Transverse colon (tissue), 3 donors: Measurements from ENCODE around the gene MEIOB.

Experiments
- POLR2A ChIP-seq: fragments of 450-650 bp; IDR thresholded peaks from one replicate; pipeline ENCODE4 v1.6.1; 2016; ENCODE audit warnings: antibody characterized with exemption, mild to moderate bottlenecking, moderate library complexity
- POLR2AphosphoS5 ChIP-seq, 3 donors: sonication (generic); formaldehyde crosslinking; IDR thresholded peaks; one replicate each; pipeline ENCODE4 v1.6.1; 2016; ENCODE audit warnings: antibody characterized with exemption in 3 of 3

GRCh38 chr16:1820946-1821290 is 51.0 kb downstream of the MEIOB start:
- TF ChIP-seq POLR2A, result no peak
- TF ChIP-seq POLR2AphosphoS5 (IDR thresholded peaks at IDR 0.05), result no peak
